HCT116 (cell line): ENCODE results near the gene POLD1. TPM values are rescaled to one million over a fixed set of nuclear protein-coding genes. Genes with fewer than 3 reads are reported as not detected.

Experiments used
- ATAC-seq: fragments of 200-7000 bp; cut with Tn5 transposase; 2 replicates; pipeline ENCODE4 v1.9.1; 2020; ENCODE audit warnings: mild to moderate bottlenecking, moderate library complexity
- BruUV-seq: library from RNA; stranded (reverse); fragments of 400-500 nt; replicated peaks from 2 replicates; lab custom pipeline; 2021; lab: Mats Ljungman, UMichigan
- CTCF ChIA-PET: fragments of 300-600 bp; sonication (Branson Sonifier 250); formaldehyde crosslinking; loops from one replicate; lab custom pipeline; 2021; ENCODE audit warnings: antibody characterized with exemption; lab: Charles Lee
- POLR2A ChIA-PET: fragments of 300-600, 350-600 bp; sonication (Branson Sonifier 250); formaldehyde crosslinking; loops from one replicate; lab custom pipeline; 2021; ENCODE audit warnings: antibody characterized with exemption; lab: Charles Lee
- RAD21 ChIA-PET, 2 experiments: fragments of 300-600 bp; sonication (Branson Sonifier 250); formaldehyde crosslinking; loops; one replicate each; lab custom pipeline; 2023; ENCODE audit warnings: low total read pairs in 2 of 2; ENCODE audit not compliant: uncharacterized antibody in 2 of 2, unreplicated experiment in 2 of 2, low non-redundant PET in 1 of 2; lab: Charles Lee
- DNase-seq: peaks from one replicate; pipeline ENCODE4 v3.0.0-alpha.2; 2010; ENCODE audit warnings: low read depth, low spot score
- H2AFZ ChIP-seq: fragments of 200-600 bp; shearing (Covaris generic), sonication (generic); 2 replicates; pipeline ENCODE4 v1.6.1; 2017; ENCODE audit warnings: low read depth, mixed run types, mixed read lengths, antibody characterized with exemption, low read length; ENCODE audit not compliant: poor library complexity, severe bottlenecking
- H3K27ac ChIP-seq: 2 replicates; pipeline ENCODE4 v1.5.1; 2012; ENCODE audit warnings: low read depth, low read length
- H3K27me3 ChIP-seq: fragments of 200-600 bp; sonication (generic); 2 replicates; pipeline ENCODE4 v1.6.1; 2016; ENCODE audit warnings: mixed run types, low read length, mixed read lengths; ENCODE audit not compliant: insufficient read depth
- H3K36me3 ChIP-seq, 2 experiments: fragments of 200-500 bp in 1 of 2; fragments of 200-600 bp in 1 of 2; sonication (Bioruptor generic) in 1 of 2; sonication (generic) in 1 of 2; 2 replicates each; pipeline versions ENCODE4 v1.5.1 to v1.6.1; 2014 to 2016; ENCODE audit warnings: low read length in 2 of 2, inconsistent platforms in 1 of 2, mixed read lengths in 1 of 2, mixed run types in 1 of 2; ENCODE audit not compliant: insufficient read depth in 2 of 2, control insufficient read depth in 1 of 2
- H3K4me1 ChIP-seq, 2 experiments: fragments of 200-600 bp in 1 of 2; sonication (generic) in 1 of 2; 2 replicates each; pipeline versions ENCODE4 v1.5.1 to v1.6.1; 2012 to 2017; ENCODE audit warnings: low read length in 2 of 2, inconsistent platforms in 1 of 2, mild to moderate bottlenecking in 1 of 2, mixed read lengths in 1 of 2, mixed run types in 1 of 2, moderate library complexity in 1 of 2; ENCODE audit not compliant: insufficient read depth in 2 of 2, control insufficient read depth in 1 of 2
- H3K4me2 ChIP-seq: fragments of 200-600 bp; sonication (generic); 2 replicates; pipeline ENCODE4 v1.6.1; 2017; ENCODE audit warnings: mixed run types, low read length, mixed read lengths
- H3K4me3 ChIP-seq, 2 experiments: fragments of 200-600 bp in 1 of 2; sonication (generic) in 1 of 2; replicated peaks in 1 of 2; 2 replicates each; pipeline ENCODE4 v1.5.1; 2011 to 2016; ENCODE audit warnings: low read length in 2 of 2, control low read depth in 1 of 2, low read depth in 1 of 2, mild to moderate bottlenecking in 1 of 2, mixed read lengths in 1 of 2, mixed run types in 1 of 2
- H3K79me2 ChIP-seq: fragments of 200-600 bp; sonication (generic); 2 replicates; pipeline ENCODE4 v1.6.1; 2017; ENCODE audit warnings: mild to moderate bottlenecking, mixed run types, low read length, moderate library complexity, mixed read lengths; ENCODE audit not compliant: insufficient read depth
- H3K9ac ChIP-seq: fragments of 200-600 bp; sonication (generic); 2 replicates; pipeline ENCODE4 v1.6.1; 2016; ENCODE audit warnings: low read length, mixed read lengths
- H3K9me2 ChIP-seq: fragments of 200-600 bp; sonication (generic), shearing (Covaris generic); 2 replicates; pipeline ENCODE4 v1.6.1; 2017; ENCODE audit warnings: mixed run types, mild to moderate bottlenecking, moderate library complexity; ENCODE audit not compliant: insufficient read depth
- H3K9me3 ChIP-seq, 2 experiments: fragments of 200-500 bp in 1 of 2; fragments of 200-600 bp in 1 of 2; sonication (Bioruptor generic) in 1 of 2; sonication (generic) in 1 of 2; 2 replicates each; pipeline ENCODE4 v1.6.1; 2014 to 2017; ENCODE audit warnings: low read length in 2 of 2, mixed read lengths in 2 of 2, inconsistent platforms in 1 of 2, low read depth in 1 of 2, mild to moderate bottlenecking in 1 of 2, mixed run types in 1 of 2, moderate library complexity in 1 of 2; ENCODE audit not compliant: control insufficient read depth in 1 of 2, insufficient read depth in 1 of 2
- H4K20me1 ChIP-seq: fragments of 200-600 bp; sonication (generic), shearing (Covaris generic); 2 replicates; pipeline ENCODE4 v1.6.1; 2017; ENCODE audit warnings: mixed run types, mild to moderate bottlenecking, moderate library complexity; ENCODE audit not compliant: insufficient read depth
- ATF3 ChIP-seq: IDR thresholded peaks from 2 replicates; pipeline ENCODE4 v1.6.1; 2012
- CBX3 ChIP-seq: IDR thresholded peaks from 2 replicates; pipeline ENCODE4 v1.6.1; 2012; ENCODE audit warnings: low read depth
- CTCF ChIP-seq, 3 experiments: fragments of 200-600 bp in 1 of 3; sonication (generic) in 1 of 3; IDR thresholded peaks in 2 of 3; conservative IDR thresholded peaks in 1 of 3; 2 replicates each; pipeline ENCODE4 v1.5.1; 2012 to 2017; ENCODE audit warnings: low read depth in 2 of 3, low read length in 2 of 3, antibody characterized with exemption in 1 of 3, borderline replicate concordance in 1 of 3, control low read depth in 1 of 3, mild to moderate bottlenecking in 1 of 3, mixed read lengths in 1 of 3, mixed run types in 1 of 3, moderate library complexity in 1 of 3; ENCODE audit not compliant: insufficient read depth in 1 of 3
- EGR1 ChIP-seq: IDR thresholded peaks from 2 replicates; pipeline ENCODE4 v1.6.1; 2012; ENCODE audit warnings: low read depth
- ELF1 ChIP-seq: IDR thresholded peaks from 2 replicates; pipeline ENCODE4 v1.6.1; 2012; ENCODE audit warnings: low read depth, borderline replicate concordance
- EZH2 ChIP-seq: fragments of 200-600 bp; sonication (generic); IDR thresholded peaks from 2 replicates; pipeline ENCODE4 v1.6.1; 2017; ENCODE audit warnings: antibody characterized with exemption, mixed run types
- EZH2phosphoT487 ChIP-seq: fragments of 200-600 bp; IDR thresholded peaks from 2 replicates; pipeline ENCODE4 v1.6.1; 2018; ENCODE audit warnings: antibody characterized with exemption, borderline replicate concordance
- JUND ChIP-seq: IDR thresholded peaks from 2 replicates; pipeline ENCODE4 v1.6.1; 2012
- MAX ChIP-seq: IDR thresholded peaks from 2 replicates; pipeline ENCODE4 v1.6.1; 2012
- POLR2A ChIP-seq: IDR thresholded peaks from 2 replicates; pipeline ENCODE4 v1.7.0; 2011; ENCODE audit warnings: borderline replicate concordance; ENCODE audit not compliant: insufficient read depth, insufficient read length; ENCODE audit errors: extremely low read depth
- POLR2AphosphoS5 ChIP-seq: IDR thresholded peaks from 2 replicates; pipeline ENCODE4 v1.6.1; 2011; ENCODE audit warnings: mild to moderate bottlenecking, low read depth, low read length, moderate library complexity
- RAD21 ChIP-seq: IDR thresholded peaks from 2 replicates; pipeline ENCODE4 v1.6.1; 2012; ENCODE audit warnings: low read depth, mild to moderate bottlenecking
- SIN3A ChIP-seq: IDR thresholded peaks from 2 replicates; pipeline ENCODE4 v1.6.1; 2012; ENCODE audit warnings: low read depth
- SP1 ChIP-seq: IDR thresholded peaks from 2 replicates; pipeline ENCODE4 v1.6.1; 2012; ENCODE audit warnings: low read depth
- SRF ChIP-seq: IDR thresholded peaks from 2 replicates; pipeline ENCODE4 v1.6.1; 2012; ENCODE audit warnings: low read depth
- TCF7L2 ChIP-seq: IDR thresholded peaks from 2 replicates; pipeline ENCODE4 v1.7.0; 2011; ENCODE audit warnings: borderline replicate concordance, inconsistent platforms; ENCODE audit not compliant: insufficient read depth, insufficient read length; ENCODE audit errors: extremely low read depth
- YY1 ChIP-seq: IDR thresholded peaks from 2 replicates; pipeline ENCODE4 v1.6.1; 2011; ENCODE audit warnings: low read length, low read depth, moderate library complexity, mild to moderate bottlenecking; ENCODE audit not compliant: insufficient replicate concordance; ENCODE audit errors: extremely low read depth
- ZBTB33 ChIP-seq: IDR thresholded peaks from 2 replicates; pipeline ENCODE4 v1.6.1; 2011; ENCODE audit warnings: mild to moderate bottlenecking, low read length, moderate library complexity; ENCODE audit not compliant: insufficient replicate concordance; ENCODE audit errors: extremely low read depth
- ZFX ChIP-seq: fragments of 450-650 bp; IDR thresholded peaks from 2 replicates; pipeline ENCODE4 v1.6.1; 2017
- intact Hi-C: fragments of 100-400 bp; cut with micrococcal nuclease; formaldehyde crosslinking; loops from 2 replicates; pipeline ENCODE4 v1.10.0; 2022
- total RNA-seq: library from RNA; stranded (reverse); gene quantifications from one replicate; pipeline ENCODE4 v1.2.1, GENCODE V29; 2021; ENCODE audit not compliant: unreplicated experiment

The POLD1 gene
- total RNA-seq, 1 experiment from 2014 or later = 122 TPM

- H3K4me1 ChIP-seq = peaks cover 12 to 22% of the 10 kb centered on the region in 2 experiments
- intact Hi-C loops = no loop called here
- H3K27me3 ChIP-seq = no peaks in the 10 kb centered on the region
- ChIA-PET RAD21 (no interaction called here), POLR2A (no interaction called here)
- no peaks in the 10 kb centered on the region for H3K9me3 ChIP-seq
- no peak overlapping the region for H3K27ac ChIP-seq
- H3K9me2 ChIP-seq = no peaks in the 10 kb centered on the region
- BruUV-seq = no TSS peak
- no peak for ATAC-seq
- H3K79me2 ChIP-seq = no peaks in the 10 kb centered on the region
- no peak overlapping the region for H2AFZ ChIP-seq
- TF ChIP-seq ATF3 = no peak
- TF ChIP-seq ZFX = no peak
- TF ChIP-seq RAD21 = no peak
- TF ChIP-seq SP1 = no peak
- no peak for TF ChIP-seq SRF
- TF ChIP-seq POLR2A = no peak
- TF ChIP-seq EGR1 = no peak
- TF ChIP-seq EZH2 = no peak
- no peak for TF ChIP-seq YY1
- TF ChIP-seq TCF7L2 = no peak
- no peak for TF ChIP-seq CBX3
- no peak for TF ChIP-seq MAX
- no peak for TF ChIP-seq POLR2AphosphoS5
- no peak for TF ChIP-seq EZH2phosphoT487
- no peak for TF ChIP-seq SIN3A
- no peak for TF ChIP-seq ZBTB33
- no peak for TF ChIP-seq ELF1
- TF ChIP-seq CTCF (IDR thresholded peaks at IDR 0.05 in 2 of 3, conservative IDR thresholded peaks at IDR 0.05 in 1 of 3; ENCODE audit: borderline replicate concordance in 1 of 3, insufficient read depth in 1 of 3, low read depth in 2 of 3, low read length in 2 of 3) = no peak
- no peak for TF ChIP-seq JUND
- TF ChIP-seq, all 23 proteins: peak for 0
- no peak overlapping the region for H3K4me3 ChIP-seq
- CTCF ChIA-PET = no interaction called here
- no peak overlapping the region for H3K9ac ChIP-seq
- H3K36me3 ChIP-seq = no peaks in the 10 kb centered on the region
- no peak overlapping the region for H3K4me2 ChIP-seq
- H4K20me1 ChIP-seq = no peaks in the 10 kb centered on the region
- DNase-seq = no peak
Observed at GRCh38 chr19:50467566-50467965, 83.4 kb downstream of the POLD1 start.
